HepG2 (cell line): ENCODE data around the gene SLIT3. TPM values are rescaled to one million over a fixed set of nuclear protein-coding genes. Genes with fewer than 3 reads are reported as not detected.

Experiments
- ATAC-seq: fragments of 200-7000 bp; cut with Tn5 transposase; 3 replicates; pipeline ENCODE4 v1.9.1; 2020; ENCODE audit warnings: mild to moderate bottlenecking, moderate library complexity
- BruUV-seq: library from RNA; stranded (reverse); fragments of 400-500 nt; replicated peaks from 2 replicates; lab custom pipeline; 2021; lab: Mats Ljungman, UMichigan
- CTCF ChIA-PET: fragments of 300-600 bp; formaldehyde crosslinking; extraction: SDS; loops from one replicate; lab custom pipeline; 2021; ENCODE audit warnings: low total read pairs, inconsistent platforms, low intra/inter-chr PET ratio; lab: Yijun Ruan, JAX
- POLR2A ChIA-PET: fragments of 350-600 bp; sonication (Branson Sonifier 250); formaldehyde crosslinking; loops from one replicate; lab custom pipeline; 2020; ENCODE audit warnings: antibody characterized with exemption, inconsistent platforms; lab: Yijun Ruan, JAX
- DNase-seq: peaks from one replicate; pipeline ENCODE4 v3.0.0-alpha.2; 2015; ENCODE audit warnings: low spot score
- FAIRE-seq: peaks from 3 replicates; lab custom pipeline; 2011; peaks lifted over from hg19 to GRCh38; lab: Jason Lieb, UNC
- H2AFZ ChIP-seq: one replicate; pipeline ENCODE4 v1.6.1; 2011; ENCODE audit warnings: low read length, inconsistent platforms
- H3K27ac ChIP-seq: fragments of 300-600 bp; 3 replicates; pipeline ENCODE4 v1.8.0; 2011; ENCODE audit warnings: mixed run types, mild to moderate bottlenecking, mixed read lengths, low read length, inconsistent platforms; ENCODE audit not compliant: insufficient read depth; ENCODE audit errors: extremely low read length
- H3K27me3 ChIP-seq, 2 experiments: fragments of 200-600 bp in 1 of 2; 2 replicates in 1 of 2; 3 replicates in 1 of 2; pipeline versions ENCODE4 v1.6.0 to v1.8.0; 2011; ENCODE audit warnings: low read length in 2 of 2, mild to moderate bottlenecking in 2 of 2, moderate library complexity in 2 of 2, inconsistent platforms in 1 of 2; ENCODE audit not compliant: insufficient read depth in 2 of 2, control insufficient read depth in 1 of 2
- H3K36me3 ChIP-seq, 2 experiments: fragments of 200-600 bp in 1 of 2; replicated peaks in 1 of 2; 2 replicates in 1 of 2; 3 replicates in 1 of 2; pipeline versions ENCODE4 v1.5.1 to v1.8.0; 2011; ENCODE audit warnings: low read length in 2 of 2, inconsistent platforms in 1 of 2; ENCODE audit not compliant: insufficient read depth in 2 of 2, control insufficient read depth in 1 of 2
- H3K4me1 ChIP-seq: 2 replicates; pipeline ENCODE4 v1.5.1; 2012; ENCODE audit warnings: low read length, inconsistent platforms; ENCODE audit not compliant: insufficient read depth
- H3K4me2 ChIP-seq: 2 replicates; pipeline ENCODE4 v1.6.0; 2011; ENCODE audit warnings: low read depth, low read length, inconsistent platforms
- H3K4me3 ChIP-seq, 3 experiments: fragments of 200-600 bp in 1 of 3; sonication (generic), shearing (Covaris generic) in 1 of 3; replicated peaks in 1 of 3; 2 replicates each; pipeline ENCODE4 v1.5.1; 2011 to 2016; ENCODE audit warnings: low read length in 3 of 3, inconsistent platforms in 2 of 3, low read depth in 2 of 3, mild to moderate bottlenecking in 2 of 3, control low read depth in 1 of 3, mixed read lengths in 1 of 3; ENCODE audit not compliant: insufficient read depth in 1 of 3
- H3K79me2 ChIP-seq: one replicate; pipeline ENCODE4 v1.6.1; 2011; ENCODE audit warnings: low read length, inconsistent platforms; ENCODE audit not compliant: insufficient read depth
- H3K9ac ChIP-seq: 2 replicates; pipeline ENCODE4 v1.6.0; 2011; ENCODE audit warnings: mild to moderate bottlenecking, low read depth, low read length, inconsistent platforms; ENCODE audit not compliant: insufficient read depth
- H3K9me3 ChIP-seq: 2 replicates; pipeline ENCODE4 v1.5.1; 2012; ENCODE audit warnings: mild to moderate bottlenecking, low read length
- H4K20me1 ChIP-seq: 2 replicates; pipeline ENCODE4 v1.6.0; 2011; ENCODE audit warnings: inconsistent platforms, mild to moderate bottlenecking, low read length, moderate library complexity; ENCODE audit not compliant: insufficient read depth
- CENPX ChIP-seq: sonication (generic); formaldehyde crosslinking; IDR thresholded peaks from 2 replicates; pipeline ENCODE4 v1.9.0; 2021; ENCODE audit warnings: mild to moderate bottlenecking, missing genetic modification reagents, moderate library complexity
- EEA1 ChIP-seq: sonication (generic); formaldehyde crosslinking; IDR thresholded peaks from 2 replicates; pipeline ENCODE4 v1.5.1; 2020; ENCODE audit warnings: mild to moderate bottlenecking, missing genetic modification reagents, borderline replicate concordance
- HDAC2 ChIP-seq: sonication (generic); formaldehyde crosslinking; IDR thresholded peaks from 2 replicates; pipeline ENCODE4 v1.4.0; 2020; ENCODE audit warnings: missing genetic modification reagents
- KDM2A ChIP-seq: sonication (generic); formaldehyde crosslinking; IDR thresholded peaks from 2 replicates; pipeline ENCODE4 v1.4.0; 2020; ENCODE audit warnings: low read depth, missing genetic modification reagents, borderline replicate concordance
- PAF1 ChIP-seq: IDR thresholded peaks from 2 replicates; pipeline ENCODE4 v1.6.1; 2016; ENCODE audit warnings: missing genetic modification reagents, missing compliant biosample characterization
- RBFOX2 ChIP-seq: fragments of 200-400 bp; formaldehyde crosslinking; IDR thresholded peaks from 2 replicates; pipeline ENCODE4 v1.6.1; 2017; ENCODE audit warnings: low read depth, mild to moderate bottlenecking, low read length
- RXRA ChIP-seq: sonication (generic); formaldehyde crosslinking; IDR thresholded peaks from 2 replicates; pipeline ENCODE4 v1.5.1; 2020; ENCODE audit warnings: missing genetic modification reagents
- RXRB ChIP-seq: IDR thresholded peaks from 2 replicates; pipeline ENCODE4 v1.6.1; 2016; ENCODE audit warnings: borderline replicate concordance, missing genetic modification reagents, missing compliant biosample characterization
- ZNF3 ChIP-seq: IDR thresholded peaks from 2 replicates; pipeline ENCODE4 v1.7.0; 2017; ENCODE audit warnings: inconsistent platforms
- ZNF331 ChIP-seq: sonication (generic); formaldehyde crosslinking; IDR thresholded peaks from 2 replicates; pipeline ENCODE4 v1.4.0; 2020; ENCODE audit warnings: missing genetic modification reagents
- ZNF75D ChIP-seq: sonication (generic); formaldehyde crosslinking; IDR thresholded peaks from 2 replicates; pipeline ENCODE4 v1.8.1; 2023; ENCODE audit warnings: missing genetic modification reagents, mild to moderate bottlenecking, borderline replicate concordance
- ZNF790 ChIP-seq: sonication (generic); formaldehyde crosslinking; IDR thresholded peaks from 2 replicates; pipeline ENCODE4 v1.8.0; 2022; ENCODE audit warnings: missing genetic modification reagents, mild to moderate bottlenecking, borderline replicate concordance
- WGBS: methylation state at CpG from one replicate; pipeline ENCODE4 v1.1.6; 2017; ENCODE audit warnings: low lambda C conversion rate; 5-methylcytosine and 5-hydroxymethylcytosine counted together
- in situ Hi-C: cut with HindIII; loops from 2 replicates; pipeline ENCODE4 v1.10.0; 2017; ENCODE audit warnings: low pct_unique_long_range_greater_than_20kb; ENCODE audit not compliant: extremely low pct_ligation_motif_present
- intact Hi-C: fragments of 100-400 bp; cut with micrococcal nuclease; formaldehyde crosslinking; loops from one replicate; pipeline ENCODE4 v1.10.0; 2022; ENCODE audit not compliant: unreplicated experiment
- polyA plus RNA-seq, 8 experiments: library from polyadenylated mRNA; depleted of rRNA in 3 of 8; stranded (reverse) in 7 of 8; unstranded in 1 of 8; fragments of >200 nt; fragmentation: Illumina TruSeq in 4 of 8; extraction: Trizol in 4 of 8; gene quantifications; 2 replicates each; pipeline versions ENCODE4 v1.2.1 to v1.2.3, GENCODE V29; 2011 to 2016; ENCODE audit warnings: low read depth in 4 of 8, missing spikeins in 1 of 8, mixed read lengths in 1 of 8; ENCODE audit not compliant: insufficient read depth in 1 of 8
- total RNA-seq, 5 experiments: library from RNA; depleted of rRNA; stranded (reverse); fragments of >200 nt; fragmentation: Illumina TruSeq; extraction: Trizol; gene quantifications; 2 replicates each; pipeline ENCODE4 v1.2.3, GENCODE V29; 2016; ENCODE audit warnings: low read depth in 1 of 5
- TF ChIP-seq, protein P1 (sequence below): sonication (generic); formaldehyde crosslinking; IDR thresholded peaks from 2 replicates; pipeline ENCODE4 v1.5.1; 2020; ENCODE audit warnings: mild to moderate bottlenecking, moderate library complexity, missing genetic modification reagents
- TF ChIP-seq, protein P2 (sequence below): IDR thresholded peaks from 2 replicates; pipeline ENCODE4 v1.6.1; 2016; ENCODE audit warnings: mild to moderate bottlenecking

Gene SLIT3
- total and polyA plus RNA-seq, 2 of the 13 experiments (the other 11 are each of a cell fraction or from before 2014, with no cell fraction given): not detected

DNA sequence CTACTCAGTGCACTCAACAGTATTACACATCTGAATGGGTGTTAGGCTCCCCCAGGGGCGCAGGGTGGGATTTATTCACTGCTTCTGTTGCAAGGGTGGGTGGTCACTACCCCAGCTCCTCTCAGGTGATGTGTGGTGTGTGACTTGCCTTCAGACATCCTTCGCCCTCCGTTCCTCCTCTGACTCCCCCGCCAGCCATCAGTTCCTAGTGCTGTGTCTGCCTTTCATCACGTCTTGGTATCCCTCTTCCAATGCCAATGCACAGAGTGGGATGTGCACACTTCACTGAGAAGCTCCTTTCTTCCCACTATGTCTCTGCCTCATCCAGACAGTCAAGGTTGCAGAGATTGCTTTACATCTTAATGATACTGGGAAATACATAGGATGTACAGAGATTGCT, 79.4 kb downstream of the SLIT3 start:
- TF ChIP-seq EEA1 (CRISPR knock-in tag) (no peak), RBFOX2 (no peak), ZNF790 (CRISPR knock-in tag) (no peak), HDAC2 (no peak), RXRA (CRISPR knock-in tag) (no peak), ZNF331 (no peak), CENPX (CRISPR knock-in tag) (no peak), RXRB (CRISPR knock-in tag) (no peak), PAF1 (no peak), ZNF3 (no peak), KDM2A (CRISPR knock-in tag) (no peak), ZNF75D (no peak)
- TF ChIP-seq, protein P1, sequence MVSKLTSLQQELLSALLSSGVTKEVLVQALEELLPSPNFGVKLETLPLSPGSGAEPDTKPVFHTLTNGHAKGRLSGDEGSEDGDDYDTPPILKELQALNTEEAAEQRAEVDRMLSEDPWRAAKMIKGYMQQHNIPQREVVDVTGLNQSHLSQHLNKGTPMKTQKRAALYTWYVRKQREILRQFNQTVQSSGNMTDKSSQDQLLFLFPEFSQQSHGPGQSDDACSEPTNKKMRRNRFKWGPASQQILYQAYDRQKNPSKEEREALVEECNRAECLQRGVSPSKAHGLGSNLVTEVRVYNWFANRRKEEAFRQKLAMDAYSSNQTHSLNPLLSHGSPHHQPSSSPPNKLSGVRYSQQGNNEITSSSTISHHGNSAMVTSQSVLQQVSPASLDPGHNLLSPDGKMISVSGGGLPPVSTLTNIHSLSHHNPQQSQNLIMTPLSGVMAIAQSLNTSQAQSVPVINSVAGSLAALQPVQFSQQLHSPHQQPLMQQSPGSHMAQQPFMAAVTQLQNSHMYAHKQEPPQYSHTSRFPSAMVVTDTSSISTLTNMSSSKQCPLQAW: no peak
- TF ChIP-seq, protein P2, sequence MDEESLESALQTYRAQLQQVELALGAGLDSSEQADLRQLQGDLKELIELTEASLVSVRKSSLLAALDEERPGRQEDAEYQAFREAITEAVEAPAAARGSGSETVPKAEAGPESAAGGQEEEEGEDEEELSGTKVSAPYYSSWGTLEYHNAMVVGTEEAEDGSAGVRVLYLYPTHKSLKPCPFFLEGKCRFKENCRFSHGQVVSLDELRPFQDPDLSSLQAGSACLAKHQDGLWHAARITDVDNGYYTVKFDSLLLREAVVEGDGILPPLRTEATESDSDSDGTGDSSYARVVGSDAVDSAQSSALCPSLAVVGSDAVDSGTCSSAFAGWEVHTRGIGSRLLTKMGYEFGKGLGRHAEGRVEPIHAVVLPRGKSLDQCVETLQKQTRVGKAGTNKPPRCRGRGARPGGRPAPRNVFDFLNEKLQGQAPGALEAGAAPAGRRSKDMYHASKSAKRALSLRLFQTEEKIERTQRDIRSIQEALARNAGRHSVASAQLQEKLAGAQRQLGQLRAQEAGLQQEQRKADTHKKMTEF (CRISPR knock-in tag): no peak
- H3K27ac ChIP-seq: no peak overlapping the region
- no peak overlapping the region for H3K9ac ChIP-seq
- no TSS peak for BruUV-seq
- POLR2A ChIA-PET: no interaction called here
- DNase-seq (no peak), ATAC-seq (no peak), FAIRE-seq (no peak)
- H3K36me3 ChIP-seq: no peaks in the 10 kb centered on the region
- H4K20me1 ChIP-seq: no peaks in the 10 kb centered on the region
- intact Hi-C loops (no loop called here), in situ Hi-C loops (no loop called here)
- WGBS: 57% methylated on average over 4 of the region's 5 CpGs
- no peak overlapping the region for H3K4me2 ChIP-seq
- H3K4me1 ChIP-seq: peaks cover 14% of the 10 kb centered on the region
- H3K9me3 ChIP-seq: no peaks in the 10 kb centered on the region
- H3K4me3 ChIP-seq: no peak overlapping the region
- CTCF ChIA-PET: no interaction called here
- H2AFZ ChIP-seq: no peak overlapping the region
- no peaks in the 10 kb centered on the region for H3K79me2 ChIP-seq
- no peaks in the 10 kb centered on the region for H3K27me3 ChIP-seq
